CD4-positive, alpha-beta memory T cell (primary cell): Measurements from ENCODE around the gene ARAP1. TPM values are rescaled to one million over a fixed set of nuclear protein-coding genes. Genes with fewer than 3 reads are reported as not detected.

ENCODE experiments used
- CTCF ChIA-PET: fragments of 350-600 bp; sonication (Branson Sonifier 250); formaldehyde crosslinking; loops from one replicate; lab custom pipeline; 2021; ENCODE audit warnings: inconsistent platforms; ENCODE audit not compliant: partially characterized antibody; lab: Charles Lee
- POLR2A ChIA-PET: fragments of 350-600 bp; sonication (Branson Sonifier 250); formaldehyde crosslinking; loops from one replicate; lab custom pipeline; 2021; ENCODE audit not compliant: partially characterized antibody; lab: Charles Lee
- DNase-seq, 5 donors: peaks; one replicate each; pipeline versions ENCODE4 v3.0.0 to v3.0.0-alpha.2; 2020 to 2022; ENCODE audit warnings: mixed read lengths in 1 of 5
- H3K27ac ChIP-seq: one replicate; pipeline ENCODE4 v1.7.0; 2013; ENCODE audit warnings: low read depth, low read length
- H3K27me3 ChIP-seq: 2 replicates; pipeline ENCODE4 v1.7.0; 2013; ENCODE audit warnings: mild to moderate bottlenecking, low read length, moderate library complexity; ENCODE audit not compliant: insufficient read depth
- H3K36me3 ChIP-seq: 2 replicates; pipeline ENCODE4 v1.7.0; 2013; ENCODE audit warnings: mild to moderate bottlenecking, low read length, moderate library complexity; ENCODE audit not compliant: insufficient read depth
- H3K4me1 ChIP-seq: 2 replicates; pipeline ENCODE4 v1.7.0; 2013; ENCODE audit warnings: mild to moderate bottlenecking, low read length, moderate library complexity; ENCODE audit not compliant: insufficient read depth
- H3K4me3 ChIP-seq, 2 donors: one replicate each; pipeline ENCODE4 v1.7.0; 2013; ENCODE audit warnings: low read length in 2 of 2, mild to moderate bottlenecking in 1 of 2
- H3K9me3 ChIP-seq, 2 donors: one replicate each; pipeline ENCODE4 v1.7.0; 2013; ENCODE audit warnings: low read length in 2 of 2, control low read depth in 1 of 2; ENCODE audit not compliant: control insufficient read depth in 1 of 2
- H3K27ac Mint-ChIP-seq, 7 donors: one replicate each; pipeline ENCODE4 v1.8.0; 2020 to 2021; ENCODE audit warnings: mixed read lengths in 7 of 7, mild to moderate bottlenecking in 6 of 7, inconsistent platforms in 3 of 7, moderate library complexity in 3 of 7
- H3K27me3 Mint-ChIP-seq, 2 donors: one replicate each; pipeline ENCODE4 v1.8.0; 2020 to 2021; ENCODE audit warnings: mixed read lengths in 2 of 2
- H3K36me3 Mint-ChIP-seq, 2 donors: one replicate each; pipeline ENCODE4 v1.8.0; 2020 to 2021; ENCODE audit warnings: mixed read lengths in 2 of 2, inconsistent platforms in 1 of 2, mild to moderate bottlenecking in 1 of 2
- H3K4me1 Mint-ChIP-seq, 4 donors: one replicate each; pipeline ENCODE4 v1.8.0; 2020 to 2021; ENCODE audit warnings: mixed read lengths in 4 of 4, mild to moderate bottlenecking in 1 of 4
- H3K4me3 Mint-ChIP-seq, 8 donors: one replicate each; pipeline ENCODE4 v1.8.0; 2020 to 2021; ENCODE audit warnings: mixed read lengths in 8 of 8, mild to moderate bottlenecking in 7 of 8, moderate library complexity in 6 of 8, inconsistent platforms in 3 of 8
- H3K9me3 Mint-ChIP-seq, 8 donors: one replicate each; pipeline ENCODE4 v1.8.0; 2020 to 2021; ENCODE audit warnings: mixed read lengths in 8 of 8, mild to moderate bottlenecking in 5 of 8, inconsistent platforms in 3 of 8, moderate library complexity in 1 of 8
- intact Hi-C: fragments of 100-400 bp; cut with micrococcal nuclease; formaldehyde crosslinking; loops from one replicate; pipeline ENCODE4 v1.15.1; 2023
- polyA plus RNA-seq, 2 donors: library from polyadenylated mRNA; unstranded; fragments of 300-500 nt; fragmentation: Illumina TruSeq; gene quantifications; one replicate each; pipeline ENCODE4 v1.2.3, GENCODE V29; 2021
- total RNA-seq, 2 experiments: library from RNA; stranded (reverse); gene quantifications; one replicate each; pipeline ENCODE4 v1.2.3, GENCODE V29; 2021

Gene ARAP1
- total and polyA plus RNA-seq, 4 experiments from 2014 or later, result 9.5 to 157 (median 90.1) TPM

- Mint-ChIP-seq H3K9me3 (peaks cover 0 to 7% (median 0%) of the 10 kb centered on the region in 8 donors), H3K4me1 (peaks cover 25 to 62% (median 45%) of the 10 kb centered on the region in 4 donors), H3K36me3 (peaks cover 3 to 35% of the 10 kb centered on the region in 2 donors), H3K27ac (peak overlapping the region; percentile 72 to 96 (median 95)), H3K4me3 (peak overlapping the region in 7 of 8 donors; percentile 10 to 81 (median 39)), H3K27me3 (peaks cover 0 to 1% of the 10 kb centered on the region in 2 donors)
- POLR2A ChIA-PET, result interaction anchor here (0.6 to 2.5 kb wide), 20 partner anchors 9 to 518 kb away, joined by 3 to 45 read pairs (median 4); partner anchors contain the start of genes ARAP1, ATG16L2 and STARD10
- H3K27me3 ChIP-seq, result no peaks in the 10 kb centered on the region
- CTCF ChIA-PET, result interaction anchor here (0.5 to 9.4 kb wide), 38 partner anchors 9 to 564 kb away, joined by 3 to 194 read pairs (median 4); partner anchors contain the start of genes ARAP1, ATG16L2 and STARD10
- no peak overlapping the region for H3K4me3 ChIP-seq
- peaks cover 33% of the 10 kb centered on the region for H3K4me1 ChIP-seq
- peak overlapping the region; percentile 34 for H3K27ac ChIP-seq
- DNase-seq, result peak; percentile 81 to 84 (median 82)
- no peaks in the 10 kb centered on the region for H3K9me3 ChIP-seq
- intact Hi-C loops, result loop anchor here (1.0 to 10.0 kb wide), 7 partner anchors 38 to 1152 kb away; partner anchors contain the start of genes ATG16L2, COA4, FCHSD2 and PAAF1
- peaks cover 5% of the 10 kb centered on the region for H3K36me3 ChIP-seq
Measured at GRCh38 chr11:72724851-72725723, 27.1 kb downstream of the ARAP1 start.

- H3K27ac Mint-ChIP-seq, result peak overlapping the region; percentile 37 to 96 (median 84)
- peak overlapping the region in 3 of 8 donors; percentile 17 to 41 (median 22) for H3K4me3 Mint-ChIP-seq
- Histone ChIP-seq H3K27ac (no peak overlapping the region), H3K36me3 (peaks cover 8% of the 10 kb centered on the region), H3K27me3 (no peaks in the 10 kb centered on the region), H3K9me3 (no peaks in the 10 kb centered on the region), H3K4me3 (no peak overlapping the region), H3K4me1 (peaks cover 43% of the 10 kb centered on the region)
- peaks cover 0 to 1% of the 10 kb centered on the region in 2 donors for H3K27me3 Mint-ChIP-seq
- POLR2A ChIA-PET, result interaction anchor here (1.8 to 3.6 kb wide), 5 partner anchors 70 to 418 kb away, joined by 19 to 46 read pairs (median 44); partner anchors contain the start of genes ATG16L2, FCHSD2 and STARD10
- H3K9me3 Mint-ChIP-seq, result peaks cover 0 to 7% (median 0%) of the 10 kb centered on the region in 8 donors
- no peak for DNase-seq
- peaks cover 34 to 72% (median 51%) of the 10 kb centered on the region in 4 donors for H3K4me1 Mint-ChIP-seq
- CTCF ChIA-PET, result interaction anchor here (1.2 to 9.4 kb wide), 11 partner anchors 8 to 565 kb away, joined by 3 to 194 read pairs (median 8); partner anchors contain the start of gene STARD10
- H3K36me3 Mint-ChIP-seq, result peaks cover 3 to 34% of the 10 kb centered on the region in 2 donors
- intact Hi-C loops, result loop anchor here (5.0 to 10.0 kb wide), 2 partner anchors 37 to 421 kb away; partner anchors contain the start of gene FCHSD2
Measured at GRCh38 chr11:72724021-72724551, 28.1 kb downstream of the ARAP1 start.

- Mint-ChIP-seq H3K27ac (peak overlapping the region in 6 of 7 donors; percentile 81 to 95 (median 85)), H3K4me3 (peak overlapping the region in 3 of 8 donors; percentile 17 to 27 (median 25)), H3K9me3 (peaks cover 0 to 7% (median 0%) of the 10 kb centered on the region in 8 donors), H3K4me1 (peaks cover 40 to 78% (median 56%) of the 10 kb centered on the region in 4 donors), H3K27me3 (peaks cover 0 to 1% of the 10 kb centered on the region in 2 donors), H3K36me3 (peaks cover 3 to 40% of the 10 kb centered on the region in 2 donors)
- peaks cover 49% of the 10 kb centered on the region for H3K4me1 ChIP-seq
- peaks cover 14% of the 10 kb centered on the region for H3K36me3 ChIP-seq
- no peak overlapping the region for H3K4me3 ChIP-seq
- H3K27me3 ChIP-seq, result no peaks in the 10 kb centered on the region
- intact Hi-C loops, result loop anchor here (5.0 to 10.0 kb wide), 2 partner anchors 36 to 421 kb away; partner anchors contain the start of gene FCHSD2
- ChIA-PET POLR2A (interaction anchor here (1.8 to 3.6 kb wide), 5 partner anchors 11 to 454 kb away, joined by 5 to 46 read pairs (median 19); partner anchors contain the start of genes ATG16L2, FCHSD2 and STARD10), CTCF (interaction anchor here (1.2 to 9.4 kb wide), 8 partner anchors 8 to 455 kb away, joined by 3 to 194 read pairs (median 8); partner anchors contain the start of gene STARD10)
- no peak for DNase-seq
- H3K9me3 ChIP-seq, result no peaks in the 10 kb centered on the region
- no peak overlapping the region for H3K27ac ChIP-seq
Measured at GRCh38 chr11:72723508-72723907, 28.7 kb downstream of the ARAP1 start.

- CTCF ChIA-PET, result interaction anchor here (0.6 to 9.4 kb wide), 8 partner anchors 10 to 601 kb away, joined by 3 to 194 read pairs (median 8); partner anchors contain the start of gene STARD10
- Histone ChIP-seq H3K9me3 (no peaks in the 10 kb centered on the region), H3K4me1 (peaks cover 54% of the 10 kb centered on the region), H3K4me3 (peak overlapping the region; percentile 82 to 98), H3K36me3 (peaks cover 21% of the 10 kb centered on the region), H3K27me3 (no peaks in the 10 kb centered on the region), H3K27ac (peak overlapping the region; percentile 80)
- H3K27me3 Mint-ChIP-seq, result peaks cover 0 to 1% of the 10 kb centered on the region in 2 donors
- peak overlapping the region; percentile 93 to 98 (median 96) for H3K27ac Mint-ChIP-seq
- DNase-seq, result peak; percentile 88 to 93 (median 91)
- peaks cover 3 to 38% of the 10 kb centered on the region in 2 donors for H3K36me3 Mint-ChIP-seq
- H3K9me3 Mint-ChIP-seq, result peaks cover 0 to 7% (median 0%) of the 10 kb centered on the region in 8 donors
- POLR2A ChIA-PET, result interaction anchor here (0.6 to 3.6 kb wide), 19 partner anchors 10 to 725 kb away, joined by 3 to 46 read pairs (median 6); partner anchors contain the start of genes ATG16L2, FCHSD2 and STARD10
- H3K4me1 Mint-ChIP-seq, result peaks cover 46 to 78% (median 60%) of the 10 kb centered on the region in 4 donors
- H3K4me3 Mint-ChIP-seq, result peak overlapping the region; percentile 93 to 99 (median 96)
- intact Hi-C loops, result loop anchor here (1.0 to 10.0 kb wide), 4 partner anchors 30 to 423 kb away; partner anchors contain the start of genes ARAP1 and FCHSD2
Measured at GRCh38 chr11:72722050-72722748, 30.0 kb downstream of the ARAP1 start.

GRCh38 chr11:72721689-72722049, 30.5 kb downstream of the ARAP1 start:
- peak overlapping the region; percentile 80 for H3K27ac ChIP-seq
- Mint-ChIP-seq H3K27me3 (peaks cover 0 to 1% of the 10 kb centered on the region in 2 donors), H3K27ac (peak overlapping the region; percentile 93 to 98 (median 96)), H3K36me3 (peaks cover 3 to 40% of the 10 kb centered on the region in 2 donors), H3K9me3 (peaks cover 0 to 7% (median 0%) of the 10 kb centered on the region in 8 donors), H3K4me3 (peak overlapping the region; percentile 93 to 99 (median 96)), H3K4me1 (peaks cover 46 to 82% (median 61%) of the 10 kb centered on the region in 4 donors)
- CTCF ChIA-PET, result interaction anchor here (1.0 to 9.4 kb wide), 6 partner anchors 10 to 457 kb away, joined by 3 to 194 read pairs (median 8); partner anchors contain the start of gene STARD10
- H3K27me3 ChIP-seq, result no peaks in the 10 kb centered on the region
- H3K4me1 ChIP-seq, result peaks cover 56% of the 10 kb centered on the region
- DNase-seq, result peak in 2 of 5 donors; percentile 50 to 69
- no peaks in the 10 kb centered on the region for H3K9me3 ChIP-seq
- H3K4me3 ChIP-seq, result peak overlapping the region; percentile 82 to 98
- intact Hi-C loops, result loop anchor here (1.0 to 10.0 kb wide), 4 partner anchors 31 to 423 kb away; partner anchors contain the start of genes ARAP1 and FCHSD2
- H3K36me3 ChIP-seq, result peaks cover 23% of the 10 kb centered on the region
- POLR2A ChIA-PET, result interaction anchor here (1.0 to 3.6 kb wide), 15 partner anchors 13 to 456 kb away, joined by 3 to 46 read pairs (median 6); partner anchors contain the start of genes ATG16L2, FCHSD2 and STARD10
